Ecto neural progenitor cell (in vitro differentiated cells): ENCODE data around the gene VMAC.

Source experiments
- DNase-seq: peaks from one replicate; pipeline ENCODE4 v3.0.0-alpha.2; 2018; ENCODE audit warnings: low spot score

VMAC gene

GRCh38 chr19:5953030-5953589 is 48.4 kb downstream of the VMAC start:
- no peak for DNase-seq

- no peak for DNase-seq
Measured at GRCh38 chr19:5953680-5954213, 49.1 kb downstream of the VMAC start.

GRCh38 chr19:5954293-5954692 is 49.6 kb downstream of the VMAC start:
- DNase-seq = no peak

- no peak for DNase-seq
Measured at GRCh38 chr19:5955636-5955935, 50.9 kb downstream of the VMAC start.

- DNase-seq = no peak
Measured at GRCh38 chr19:5956323-5956722, 51.7 kb downstream of the VMAC start.

- no peak for DNase-seq
Measured at GRCh38 chr19:5956728-5957127, 52.1 kb downstream of the VMAC start.

- no peak for DNase-seq
Measured at GRCh38 chr19:5957170-5957569, 52.5 kb downstream of the VMAC start.

GRCh38 chr19:5958074-5958850 is 53.6 kb downstream of the VMAC start:
- DNase-seq = no peak

GRCh38 chr19:5958851-5959122 is 54.1 kb downstream of the VMAC start:
- no peak for DNase-seq

GRCh38 chr19:5959260-5960004 is 54.8 kb downstream of the VMAC start:
- DNase-seq = no peak
